ENCODE results near the gene BCLAF1. TPM values are rescaled to one million over a fixed set of nuclear protein-coding genes. Genes with fewer than 3 reads are reported as not detected.
A peak's percentile ranks its signal among the peaks of the same experiment; 100 is the strongest.

BCLAF1 gene
- polyA plus RNA-seq, 3 donors: 32.5 to 75.8 (median 47.0) TPM

DNA sequence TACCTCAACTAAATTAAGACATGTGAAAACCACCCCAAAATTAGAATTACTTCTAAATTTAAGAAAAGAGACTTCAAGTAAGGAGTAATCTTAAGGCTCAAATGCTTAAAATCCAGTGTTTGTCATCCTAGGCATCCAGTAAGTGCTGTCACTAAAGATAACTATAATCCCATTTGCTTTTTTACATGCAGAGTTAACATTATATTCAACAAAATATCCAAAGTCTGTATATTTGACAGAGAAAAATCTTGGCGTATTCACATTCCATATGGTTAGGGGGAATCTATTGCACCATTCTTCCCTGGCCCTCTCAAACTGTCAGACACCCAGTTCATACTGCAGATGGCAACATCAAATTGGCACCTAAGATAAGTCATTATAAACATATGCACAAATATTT lies 56.9 kb downstream of the BCLAF1 start:
- H3K36me3 Mint-ChIP-seq: peaks cover 10 to 28% of the 10 kb centered on the region in 2 donors
- Histone ChIP-seq H3K4me3 (replicated peaks in 1 of 3; ENCODE audit: low read depth in 2 of 3, low read length in 3 of 3) (no peak overlapping the region), H3K9ac (ENCODE audit: insufficient read depth, low read length, poor library complexity, severe bottlenecking) (no peak overlapping the region), H4K20me1 (ENCODE audit: insufficient read depth, low read length) (no peaks in the 10 kb centered on the region), H3K27ac (ENCODE audit: low read depth in 1 of 2, low read length in 2 of 2) (no peak overlapping the region), H3K4me2 (replicated peaks; ENCODE audit: extremely low read depth, low read length, poor library complexity, severe bottlenecking) (no peak overlapping the region), H3K4me1 (ENCODE audit: control insufficient read depth in 1 of 2, insufficient read depth in 2 of 2, low read length in 2 of 2) (peaks cover 45 to 47% of the 10 kb centered on the region in 2 donors), H3K9me3 (replicated peaks in 1 of 2; ENCODE audit: control insufficient read depth in 1 of 2, insufficient read depth in 1 of 2, low read length in 2 of 2) (no peaks in the 10 kb centered on the region), H3K36me3 (replicated peaks in 1 of 2; ENCODE audit: control insufficient read depth in 1 of 2, insufficient read depth in 2 of 2, low read length in 2 of 2) (no peaks in the 10 kb centered on the region), H3K79me2 (ENCODE audit: insufficient read depth, low read length) (peaks cover 12% of the 10 kb centered on the region), H2AFZ (ENCODE audit: insufficient read depth, low read depth, low read length, poor library complexity, severe bottlenecking) (no peak overlapping the region), H3K27me3 (ENCODE audit: control insufficient read depth in 2 of 2, insufficient read depth in 2 of 2, low read length in 2 of 2) (no peaks in the 10 kb centered on the region)
- intact Hi-C loops (cut with micrococcal nuclease): no loop called here
- H3K27me3 Mint-ChIP-seq (ENCODE audit: low read depth in 3 of 3): no peaks in the 10 kb centered on the region
- WGBS (ENCODE audit: insufficient coverage): no CpG with 5 or more reads among the region's 1 CpG
- no peaks in the 10 kb centered on the region for H3K9me3 Mint-ChIP-seq
- no peak overlapping the region for H3K4me3 Mint-ChIP-seq
- TF ChIP-seq, protein P1, sequence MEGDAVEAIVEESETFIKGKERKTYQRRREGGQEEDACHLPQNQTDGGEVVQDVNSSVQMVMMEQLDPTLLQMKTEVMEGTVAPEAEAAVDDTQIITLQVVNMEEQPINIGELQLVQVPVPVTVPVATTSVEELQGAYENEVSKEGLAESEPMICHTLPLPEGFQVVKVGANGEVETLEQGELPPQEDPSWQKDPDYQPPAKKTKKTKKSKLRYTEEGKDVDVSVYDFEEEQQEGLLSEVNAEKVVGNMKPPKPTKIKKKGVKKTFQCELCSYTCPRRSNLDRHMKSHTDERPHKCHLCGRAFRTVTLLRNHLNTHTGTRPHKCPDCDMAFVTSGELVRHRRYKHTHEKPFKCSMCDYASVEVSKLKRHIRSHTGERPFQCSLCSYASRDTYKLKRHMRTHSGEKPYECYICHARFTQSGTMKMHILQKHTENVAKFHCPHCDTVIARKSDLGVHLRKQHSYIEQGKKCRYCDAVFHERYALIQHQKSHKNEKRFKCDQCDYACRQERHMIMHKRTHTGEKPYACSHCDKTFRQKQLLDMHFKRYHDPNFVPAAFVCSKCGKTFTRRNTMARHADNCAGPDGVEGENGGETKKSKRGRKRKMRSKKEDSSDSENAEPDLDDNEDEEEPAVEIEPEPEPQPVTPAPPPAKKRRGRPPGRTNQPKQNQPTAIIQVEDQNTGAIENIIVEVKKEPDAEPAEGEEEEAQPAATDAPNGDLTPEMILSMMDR (IDR thresholded peaks at IDR 0.05): no peak
- peak overlapping the region in 1 of 7 donors; percentile 18 for H3K27ac Mint-ChIP-seq
- peaks cover 60% of the 10 kb centered on the region for H3K4me1 Mint-ChIP-seq
- no peak for DNase-seq

GRCh38 chr6:136230219-136230853 lies 59.3 kb downstream of the BCLAF1 start:
- Histone ChIP-seq H3K27ac (ENCODE audit: low read depth in 1 of 2, low read length in 2 of 2) (peak overlapping the region in 1 of 2 donors; percentile 54), H3K9ac (ENCODE audit: insufficient read depth, low read length, poor library complexity, severe bottlenecking) (no peak overlapping the region), H3K79me2 (ENCODE audit: insufficient read depth, low read length) (peaks cover 11% of the 10 kb centered on the region), H4K20me1 (ENCODE audit: insufficient read depth, low read length) (no peaks in the 10 kb centered on the region), H3K27me3 (ENCODE audit: control insufficient read depth in 2 of 2, insufficient read depth in 2 of 2, low read length in 2 of 2) (no peaks in the 10 kb centered on the region), H3K4me1 (ENCODE audit: control insufficient read depth in 1 of 2, insufficient read depth in 2 of 2, low read length in 2 of 2) (peaks cover 42 to 46% of the 10 kb centered on the region in 2 donors), H3K4me2 (replicated peaks; ENCODE audit: extremely low read depth, low read length, poor library complexity, severe bottlenecking) (no peak overlapping the region), H3K9me3 (replicated peaks in 1 of 2; ENCODE audit: control insufficient read depth in 1 of 2, insufficient read depth in 1 of 2, low read length in 2 of 2) (no peaks in the 10 kb centered on the region), H2AFZ (ENCODE audit: insufficient read depth, low read depth, low read length, poor library complexity, severe bottlenecking) (peak overlapping the region; percentile 19), H3K4me3 (replicated peaks in 1 of 3; ENCODE audit: low read depth in 2 of 3, low read length in 3 of 3) (no peak overlapping the region), H3K36me3 (replicated peaks in 1 of 2; ENCODE audit: control insufficient read depth in 1 of 2, insufficient read depth in 2 of 2, low read length in 2 of 2) (no peaks in the 10 kb centered on the region)
- Mint-ChIP-seq H3K4me3 (no peak overlapping the region), H3K27me3 (ENCODE audit: low read depth in 3 of 3) (no peaks in the 10 kb centered on the region), H3K9me3 (no peaks in the 10 kb centered on the region), H3K36me3 (peaks cover 9 to 26% of the 10 kb centered on the region in 2 donors), H3K27ac (peak overlapping the region in 5 of 7 donors; percentile 49 to 83 (median 78)), H3K4me1 (peaks cover 62% of the 10 kb centered on the region)
- TF ChIP-seq, protein P1 (IDR thresholded peaks at IDR 0.05): no peak
- 100% methylated on average over 1 of the region's 2 CpGs for WGBS (ENCODE audit: insufficient coverage)
- no peak for DNase-seq
- intact Hi-C loops (cut with micrococcal nuclease): no loop called here
